Measurements from ENCODE around the gene AKT1S1. TPM values are rescaled to one million over a fixed set of nuclear protein-coding genes. Genes with fewer than 3 reads are reported as not detected.

AKT1S1 gene
- total RNA-seq, 1 donor from 2014 or later = 48.2 TPM

- no peaks in the 10 kb centered on the region for H3K9me3 Mint-ChIP-seq (ENCODE audit: unreplicated experiment)
- H3K4me3 Mint-ChIP-seq (ENCODE audit: unreplicated experiment) = peak overlapping the region; percentile 89
- peak overlapping the region; percentile 89 for H3K27ac Mint-ChIP-seq (ENCODE audit: unreplicated experiment)
- H3K27me3 Mint-ChIP-seq (ENCODE audit: unreplicated experiment) = peaks cover 21% of the 10 kb centered on the region
- no peak for DNase-seq (ENCODE audit: low spot score)
- peaks cover 14% of the 10 kb centered on the region for H3K4me1 Mint-ChIP-seq (ENCODE audit: unreplicated experiment)
- no peak for TF ChIP-seq CTCF (IDR thresholded peaks at IDR 0.05; ENCODE audit: unreplicated experiment)
- H3K36me3 Mint-ChIP-seq (ENCODE audit: low read depth, unreplicated experiment) = peaks cover 42% of the 10 kb centered on the region
These were observed 44.6 kb downstream of the AKT1S1 start for GRCh38 chr19:49832556-49832955.

GRCh38 chr19:49831592-49831991 is 45.6 kb downstream of the AKT1S1 start:
- H3K4me1 Mint-ChIP-seq (ENCODE audit: unreplicated experiment) = peaks cover 16% of the 10 kb centered on the region
- H3K27me3 Mint-ChIP-seq (ENCODE audit: unreplicated experiment) = peaks cover 16% of the 10 kb centered on the region
- peaks cover 44% of the 10 kb centered on the region for H3K36me3 Mint-ChIP-seq (ENCODE audit: low read depth, unreplicated experiment)

GRCh38 chr19:49830766-49831165 is 46.4 kb downstream of the AKT1S1 start:
- Mint-ChIP-seq H3K27me3 (ENCODE audit: unreplicated experiment) (peaks cover 16% of the 10 kb centered on the region), H3K27ac (ENCODE audit: unreplicated experiment) (no peak overlapping the region), H3K4me1 (ENCODE audit: unreplicated experiment) (peaks cover 24% of the 10 kb centered on the region), H3K36me3 (ENCODE audit: low read depth, unreplicated experiment) (peaks cover 50% of the 10 kb centered on the region), H3K9me3 (ENCODE audit: unreplicated experiment) (no peaks in the 10 kb centered on the region), H3K4me3 (ENCODE audit: unreplicated experiment) (no peak overlapping the region)
- DNase-seq (ENCODE audit: low spot score) = no peak
- no peak for TF ChIP-seq CTCF (IDR thresholded peaks at IDR 0.05; ENCODE audit: unreplicated experiment)

More at GRCh38 chr19:49831592-49831991, 45.6 kb downstream of the AKT1S1 start:
- no peak for TF ChIP-seq CTCF (IDR thresholded peaks at IDR 0.05; ENCODE audit: unreplicated experiment)
- Mint-ChIP-seq H3K27ac (ENCODE audit: unreplicated experiment) (no peak overlapping the region), H3K9me3 (ENCODE audit: unreplicated experiment) (no peaks in the 10 kb centered on the region), H3K4me3 (ENCODE audit: unreplicated experiment) (no peak overlapping the region)
- DNase-seq (ENCODE audit: low spot score) = no peak

GRCh38 chr19:49829721-49830120 is 47.4 kb downstream of the AKT1S1 start:
- H3K4me3 Mint-ChIP-seq (ENCODE audit: unreplicated experiment) = no peak overlapping the region
- no peaks in the 10 kb centered on the region for H3K9me3 Mint-ChIP-seq (ENCODE audit: unreplicated experiment)
- peaks cover 44% of the 10 kb centered on the region for H3K36me3 Mint-ChIP-seq (ENCODE audit: low read depth, unreplicated experiment)
- H3K4me1 Mint-ChIP-seq (ENCODE audit: unreplicated experiment) = peaks cover 27% of the 10 kb centered on the region
- H3K27ac Mint-ChIP-seq (ENCODE audit: unreplicated experiment) = no peak overlapping the region
- peaks cover 13% of the 10 kb centered on the region for H3K27me3 Mint-ChIP-seq (ENCODE audit: unreplicated experiment)
- TF ChIP-seq CTCF (IDR thresholded peaks at IDR 0.05; ENCODE audit: unreplicated experiment) = no peak
- DNase-seq (ENCODE audit: low spot score) = no peak

GRCh38 chr19:49829200-49829599 is 48.0 kb downstream of the AKT1S1 start:
- TF ChIP-seq CTCF (IDR thresholded peaks at IDR 0.05; ENCODE audit: unreplicated experiment) = no peak
- no peak for DNase-seq (ENCODE audit: low spot score)
- Mint-ChIP-seq H3K27ac (ENCODE audit: unreplicated experiment) (no peak overlapping the region), H3K9me3 (ENCODE audit: unreplicated experiment) (no peaks in the 10 kb centered on the region), H3K27me3 (ENCODE audit: unreplicated experiment) (peaks cover 13% of the 10 kb centered on the region), H3K4me3 (ENCODE audit: unreplicated experiment) (no peak overlapping the region), H3K4me1 (ENCODE audit: unreplicated experiment) (peaks cover 27% of the 10 kb centered on the region), H3K36me3 (ENCODE audit: low read depth, unreplicated experiment) (peaks cover 45% of the 10 kb centered on the region)
